Measurements from ENCODE around the gene HECW1.
"Not testable (repeated sequence)": the region's sequence is repeated elsewhere in the genome, so short reads cannot be mapped to it uniquely, and the experiment has no call there.

Gene HECW1

GRCh38 chr7:43582503-43583423, 470.3 kb downstream of the HECW1 start, which contains the start of gene STK17A:
TSS of gene STK17A (plus strand) at chr7:43583108. CDS start at chr7:43583244, 136 bp downstream.
- DNase-seq (ENCODE audit: low spot score), result peak; percentile 95

GRCh38 chr7:43583424-43584194, 471.2 kb downstream of the HECW1 start:
- no peak for DNase-seq (ENCODE audit: low spot score)

GRCh38 chr7:43584195-43584586, 471.7 kb downstream of the HECW1 start:
- peak; percentile 45 for DNase-seq (ENCODE audit: low spot score)

DNA sequence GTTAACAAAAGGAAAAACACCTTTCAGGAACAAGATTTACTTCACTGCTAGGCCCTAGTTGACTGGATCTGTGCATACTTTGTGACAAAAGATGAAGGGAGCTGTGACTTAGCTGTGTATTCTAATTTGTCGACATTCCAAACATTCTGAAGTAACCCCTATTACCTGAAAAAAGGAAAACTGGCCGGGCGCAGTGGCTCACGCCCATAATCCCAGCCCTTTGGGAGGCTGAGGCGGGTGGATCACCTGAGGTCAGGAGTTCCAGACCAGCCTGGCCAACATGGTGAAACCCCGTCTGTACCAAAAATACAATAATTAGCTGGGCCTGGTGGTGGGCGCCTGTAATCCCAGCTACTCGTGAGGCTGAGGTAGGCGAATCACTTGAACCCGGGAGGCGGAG, 472.3 kb downstream of the HECW1 start:
- not testable (repeated sequence) for DNase-seq (ENCODE audit: low spot score)

DNA sequence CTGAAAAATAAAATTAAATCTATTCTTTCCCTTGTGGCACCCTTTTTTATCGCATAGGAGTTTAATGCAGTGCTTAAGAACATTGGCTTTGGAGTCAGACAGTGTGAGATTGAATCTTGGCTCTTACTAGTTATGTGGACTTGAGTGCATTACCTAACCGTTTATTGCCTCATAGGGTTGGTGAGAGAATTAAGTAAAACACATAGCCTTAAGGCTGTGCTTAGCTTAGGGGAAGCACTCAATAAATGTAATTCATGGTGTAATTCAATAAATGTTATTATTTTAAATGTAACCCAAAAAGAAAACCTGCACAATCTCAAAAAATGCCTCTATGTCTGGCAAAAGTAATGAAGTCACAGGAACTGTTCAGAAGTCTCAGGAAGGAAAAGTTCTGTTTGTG, 473.1 kb downstream of the HECW1 start:
- DNase-seq (ENCODE audit: low spot score), result no peak

DNA sequence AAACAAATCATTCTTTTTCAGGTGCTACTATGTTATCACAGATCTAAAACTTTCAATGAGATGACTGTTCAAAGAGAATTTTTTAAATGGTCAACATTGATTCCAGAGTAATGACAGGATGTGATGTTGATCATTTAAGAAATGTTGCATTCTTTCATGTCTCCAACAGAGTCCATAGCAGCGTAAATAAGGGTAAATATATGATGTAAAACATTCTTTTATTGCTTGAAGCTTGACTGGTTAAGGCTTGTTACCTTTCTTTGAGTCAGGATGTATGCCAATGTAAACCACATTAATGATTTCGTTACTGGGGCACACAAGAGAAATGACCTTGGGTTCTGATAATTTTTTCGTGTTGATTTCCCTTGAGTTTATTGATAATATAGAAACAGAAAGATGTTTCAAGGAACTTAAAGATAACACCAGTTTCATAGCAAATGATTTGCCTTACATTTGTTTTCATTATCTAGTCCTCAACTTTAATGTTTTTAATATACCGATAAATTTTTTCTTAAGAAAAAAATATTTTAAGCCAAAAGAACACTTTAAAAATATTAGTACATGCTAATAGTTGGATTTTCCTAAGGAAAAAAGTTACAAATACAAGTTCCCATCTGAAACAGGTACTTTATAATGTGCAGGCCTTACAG, 473.9 kb downstream of the HECW1 start:
- no peak for DNase-seq (ENCODE audit: low spot score)

- DNase-seq (ENCODE audit: low spot score), result no peak
Measured at GRCh38 chr7:43588477-43589132, 476.2 kb downstream of the HECW1 start.

DNA sequence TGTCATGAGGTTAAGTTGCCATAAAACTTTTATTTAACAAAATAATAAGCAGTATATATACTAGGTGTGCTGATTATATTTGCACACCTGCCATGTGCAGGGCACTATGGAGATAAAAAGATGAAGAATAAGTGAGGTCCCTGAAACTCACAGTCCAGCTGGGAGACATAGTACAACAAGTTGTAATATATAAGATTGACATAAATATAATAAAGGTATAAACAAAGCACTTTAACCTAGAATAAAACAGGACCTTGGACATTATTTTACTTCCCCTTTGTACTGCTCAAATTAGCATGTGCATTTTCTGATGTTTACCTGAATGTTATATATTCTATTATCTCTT, 476.7 kb downstream of the HECW1 start:
- DNase-seq (ENCODE audit: low spot score), result no peak

DNA sequence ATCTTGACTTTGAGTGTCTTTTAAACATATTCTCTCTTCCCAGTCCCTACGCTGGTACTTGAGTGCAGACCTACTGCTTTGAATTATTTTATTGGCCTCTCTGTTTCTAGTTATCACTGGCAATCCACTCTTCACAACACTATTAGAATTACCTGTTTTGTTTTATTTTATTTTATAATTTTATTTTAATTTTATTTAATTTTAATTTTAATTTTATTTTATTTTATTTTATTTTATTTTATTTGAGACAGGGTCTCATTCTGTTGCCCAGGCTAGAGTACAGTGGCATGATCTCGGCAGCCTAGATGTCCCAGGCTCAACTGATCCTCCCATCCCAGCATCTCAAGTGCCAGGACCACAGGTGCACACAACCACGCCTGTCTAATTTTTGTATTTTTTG, 477.3 kb downstream of the HECW1 start:
- DNase-seq (ENCODE audit: low spot score), result no peak

GRCh38 chr7:43590862-43591557, 478.6 kb downstream of the HECW1 start:
- DNase-seq (ENCODE audit: low spot score), result no peak

- no peak for DNase-seq (ENCODE audit: low spot score)
Measured at GRCh38 chr7:43591558-43592180, 479.2 kb downstream of the HECW1 start.

DNA sequence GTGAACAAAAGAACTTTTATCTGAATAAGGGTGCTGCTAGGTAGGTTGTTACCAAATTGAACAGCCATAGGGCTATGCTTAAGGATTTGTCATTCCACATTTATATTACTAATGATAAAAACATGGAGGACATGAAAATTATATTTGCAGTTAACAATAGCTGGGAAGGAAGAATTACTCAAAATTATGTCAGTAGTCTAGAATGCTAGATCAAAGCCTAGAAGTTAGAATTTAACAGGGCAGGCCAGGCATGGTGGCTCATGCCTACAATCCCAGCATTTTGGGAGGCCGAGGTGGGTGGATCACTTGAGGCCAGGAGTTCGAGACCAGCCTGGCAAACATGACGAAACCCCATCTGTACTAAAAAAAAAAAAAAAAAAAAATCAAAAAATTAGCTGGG, 479.9 kb downstream of the HECW1 start:
- no peak for DNase-seq (ENCODE audit: low spot score)

GRCh38 chr7:43593010-43593409, 480.6 kb downstream of the HECW1 start:
- DNase-seq (ENCODE audit: low spot score), result no peak

DNA sequence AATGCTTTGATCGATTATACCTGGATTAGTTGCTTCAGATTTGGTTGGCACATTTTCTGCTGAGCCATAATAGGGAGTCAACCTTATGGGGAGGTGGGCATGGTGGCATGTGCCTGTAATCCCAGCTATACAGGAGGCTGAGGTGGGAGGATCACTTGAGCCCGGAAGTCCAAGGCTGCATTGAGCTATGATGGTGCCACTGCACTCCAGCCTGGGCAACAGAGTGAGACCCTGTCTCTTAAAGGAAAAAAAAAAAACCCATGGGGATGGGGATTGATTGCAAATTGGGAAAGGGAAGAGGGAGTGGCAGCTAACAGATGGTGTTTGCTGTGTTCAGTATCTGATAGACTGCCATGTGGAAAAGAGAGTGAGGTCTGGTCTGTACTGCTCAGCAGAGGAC, 481.6 kb downstream of the HECW1 start:
- DNase-seq (ENCODE audit: low spot score), result no peak

DNA sequence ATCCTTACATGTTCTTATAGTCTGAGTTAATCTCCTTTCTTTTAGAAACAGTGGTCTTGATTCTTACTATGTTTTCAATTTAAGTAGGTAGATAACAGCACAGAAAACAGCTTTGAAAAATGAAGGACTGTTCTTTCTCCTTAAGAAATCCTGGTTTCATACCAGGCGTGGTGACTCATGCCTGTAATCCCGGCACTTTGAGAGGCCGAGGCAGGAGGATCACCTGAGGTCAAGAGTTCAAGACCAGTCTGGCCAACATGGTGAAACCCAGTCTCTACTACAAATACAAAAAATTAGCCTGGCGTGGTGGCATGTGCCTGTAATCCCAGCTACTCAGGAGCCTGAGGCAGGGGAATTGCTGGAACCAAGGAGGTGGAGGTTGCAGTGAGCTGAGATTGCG, 484.0 kb downstream of the HECW1 start:
- not testable (repeated sequence) for DNase-seq (ENCODE audit: low spot score)

DNA sequence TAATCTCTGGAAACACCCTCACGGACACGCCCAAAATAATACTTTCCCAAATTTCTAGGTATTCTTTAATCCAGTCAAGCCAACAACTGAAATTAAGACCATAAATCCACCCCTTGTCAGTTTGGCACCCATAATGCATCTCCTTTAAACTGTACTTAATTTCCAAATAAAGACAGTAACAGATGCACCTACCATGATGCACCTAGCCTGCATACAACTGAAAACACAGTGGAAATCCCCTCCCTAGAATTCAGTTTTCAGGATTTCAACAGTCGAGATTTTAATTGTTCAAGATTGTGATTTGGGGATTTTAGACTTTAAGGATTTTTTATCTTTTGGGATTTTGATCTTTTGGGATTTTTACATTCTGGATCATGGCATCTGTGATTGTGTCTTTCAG, 487.6 kb downstream of the HECW1 start:
- DNase-seq (ENCODE audit: low spot score), result no peak

- DNase-seq (ENCODE audit: low spot score), result no peak
Measured at GRCh38 chr7:43602256-43602655, 489.8 kb downstream of the HECW1 start.

- no peak for DNase-seq (ENCODE audit: low spot score)
Measured at GRCh38 chr7:43604251-43604650, 491.8 kb downstream of the HECW1 start.

DNA sequence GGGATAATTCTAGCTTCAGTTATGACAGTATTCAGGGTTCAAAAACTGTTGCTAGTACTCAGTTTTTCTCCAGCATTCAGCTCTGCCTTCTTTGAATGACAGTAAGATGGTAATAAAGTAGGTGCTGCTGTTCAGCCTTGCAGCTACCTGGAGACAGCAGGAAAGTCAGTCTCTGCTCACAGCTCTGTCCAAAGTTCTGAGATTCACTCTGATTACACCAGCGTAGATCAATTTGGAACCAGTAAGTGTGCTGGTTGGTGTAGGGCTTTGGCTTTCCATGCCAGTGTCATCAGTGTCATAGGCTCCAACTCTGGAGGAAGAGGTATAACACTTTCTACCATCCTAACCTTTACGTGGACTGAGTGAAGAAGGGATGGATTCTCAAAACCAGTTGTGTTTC, 496.6 kb downstream of the HECW1 start:
- DNase-seq (ENCODE audit: low spot score), result no peak

- DNase-seq (ENCODE audit: low spot score), result no peak
Measured at GRCh38 chr7:43612128-43612527, 499.7 kb downstream of the HECW1 start.

Data from AG08395 (cell line).